Measurements from ENCODE around the gene TMEM132C. TPM values are rescaled to one million over a fixed set of nuclear protein-coding genes. Genes with fewer than 3 reads are reported as not detected.

Gene TMEM132C
- total and polyA plus RNA-seq, 9 donors = 1.6 to 38.4 (median 9.4) TPM

DNA sequence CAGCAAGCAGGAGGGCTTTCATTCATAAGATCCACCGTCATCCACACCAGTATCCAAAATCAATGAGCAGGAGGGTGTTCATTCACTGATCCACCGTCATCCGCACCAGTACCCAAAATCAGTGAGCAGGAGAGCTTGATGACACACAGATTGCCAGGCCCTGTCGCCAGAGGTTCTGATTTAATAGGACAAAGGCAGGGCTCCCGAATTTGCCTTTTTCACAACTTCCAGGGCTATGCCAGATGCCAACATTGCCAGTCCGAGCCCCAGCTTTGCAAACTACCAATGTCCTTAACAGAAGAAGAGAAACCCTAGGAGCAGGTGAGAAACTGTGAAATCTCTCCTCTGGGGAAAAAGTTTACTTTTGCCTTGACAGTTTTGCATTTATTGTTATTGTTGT lies 441.8 kb downstream of the TMEM132C start:
- TF ChIP-seq EP300 (IDR thresholded peaks at IDR 0.05) (no peak), CTCF (IDR thresholded peaks at IDR 0.05) (no peak), POLR2A (IDR thresholded peaks at IDR 0.05) (no peak)
- Histone ChIP-seq H3K27me3 (no peaks in the 10 kb centered on the region), H3K4me3 (no peak overlapping the region), H3K27ac (no peak overlapping the region), H3K9me3 (peaks cover 0 to 4% of the 10 kb centered on the region in 2 donors), H3K4me1 (ENCODE audit: insufficient read depth) (no peaks in the 10 kb centered on the region), H3K36me3 (no peaks in the 10 kb centered on the region)
- intact Hi-C loops (cut with DNase I) = no loop called here
- DNase-seq = no peak
- 72 to 84% (median 79%) methylated on average over 6 of the region's 6 CpGs for WGBS, 3 donors

- TF ChIP-seq CTCF (IDR thresholded peaks at IDR 0.05) = no peak
- TF ChIP-seq POLR2A (IDR thresholded peaks at IDR 0.05) = no peak
- no peak for TF ChIP-seq EP300 (IDR thresholded peaks at IDR 0.05)
- no peak for DNase-seq
- Histone ChIP-seq H3K9me3 (peaks cover 0 to 4% of the 10 kb centered on the region in 2 donors), H3K36me3 (no peaks in the 10 kb centered on the region), H3K27me3 (no peaks in the 10 kb centered on the region), H3K4me3 (no peak overlapping the region), H3K4me1 (ENCODE audit: insufficient read depth) (no peaks in the 10 kb centered on the region), H3K27ac (no peak overlapping the region)
- WGBS, 3 donors = 48 to 65% (median 52%) methylated on average over 5 of the region's 5 CpGs
- intact Hi-C loops (cut with DNase I) = no loop called here
These were observed 442.7 kb downstream of the TMEM132C start for GRCh38 chr12:128709660-128710059.

DNA sequence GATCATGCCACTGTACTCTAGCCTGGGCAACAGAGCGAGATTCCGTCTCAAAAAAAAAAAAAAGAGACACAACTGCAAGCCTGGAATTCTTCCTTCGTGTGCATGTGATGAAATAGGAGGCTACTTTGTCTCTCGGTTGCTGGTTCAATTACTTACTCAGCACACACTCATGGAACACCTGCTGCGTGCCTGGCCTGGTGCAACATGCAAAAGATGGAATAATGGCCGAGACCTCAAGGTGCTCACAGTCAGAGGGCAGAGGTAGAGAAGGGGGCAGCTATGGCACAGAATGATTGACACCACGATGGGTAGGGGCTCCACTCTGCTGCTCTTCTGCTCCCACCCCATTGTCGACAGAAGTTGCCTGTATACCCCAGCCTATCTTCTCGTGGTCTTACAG lies 444.5 kb downstream of the TMEM132C start:
- no peaks in the 10 kb centered on the region for H3K36me3 ChIP-seq
- WGBS, 3 donors = 82 to 86% (median 83%) methylated on average over 9 of the region's 9 CpGs
- H3K4me1 ChIP-seq (ENCODE audit: insufficient read depth) = no peaks in the 10 kb centered on the region
- intact Hi-C loops (cut with DNase I) = no loop called here
- H3K27ac ChIP-seq = no peak overlapping the region
- H3K4me3 ChIP-seq = no peak overlapping the region
- H3K9me3 ChIP-seq = peaks cover 0 to 4% of the 10 kb centered on the region in 2 donors
- DNase-seq = no peak
- TF ChIP-seq CTCF (IDR thresholded peaks at IDR 0.05) (no peak), EP300 (IDR thresholded peaks at IDR 0.05) (no peak), POLR2A (IDR thresholded peaks at IDR 0.05) (no peak)
- H3K27me3 ChIP-seq = no peaks in the 10 kb centered on the region

DNA sequence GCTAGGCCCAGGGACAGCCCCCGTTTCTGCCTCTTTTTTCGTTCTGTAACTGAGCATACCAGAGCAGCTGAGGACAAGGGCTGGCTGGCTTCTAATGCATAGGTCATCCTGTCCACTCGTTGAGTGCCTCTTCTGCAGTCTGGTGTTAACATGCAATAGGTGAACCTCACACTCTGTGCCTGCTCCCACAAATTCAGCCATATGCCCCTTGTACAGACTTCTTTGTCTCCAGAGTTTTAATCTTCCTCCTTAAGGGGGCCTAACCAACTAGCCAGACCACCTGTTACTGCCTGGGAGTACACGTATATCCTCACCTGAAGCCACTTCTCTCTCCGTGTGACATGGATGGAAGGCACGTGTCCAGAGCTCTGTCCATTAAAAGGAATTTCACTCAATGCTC lies 445.7 kb downstream of the TMEM132C start:
- no peaks in the 10 kb centered on the region for H3K4me1 ChIP-seq (ENCODE audit: insufficient read depth)
- H3K27ac ChIP-seq = no peak overlapping the region
- H3K36me3 ChIP-seq = no peaks in the 10 kb centered on the region
- WGBS, 3 donors = 71 to 77% (median 72%) methylated on average over 6 of the region's 6 CpGs
- no peak for TF ChIP-seq CTCF (IDR thresholded peaks at IDR 0.05)
- no peak for TF ChIP-seq POLR2A (IDR thresholded peaks at IDR 0.05)
- TF ChIP-seq EP300 (IDR thresholded peaks at IDR 0.05) = no peak
- no peak overlapping the region for H3K4me3 ChIP-seq
- no peak for DNase-seq
- intact Hi-C loops (cut with DNase I) = no loop called here
- H3K9me3 ChIP-seq = peaks cover 0 to 4% of the 10 kb centered on the region in 2 donors
- no peaks in the 10 kb centered on the region for H3K27me3 ChIP-seq
